SK-N-SH (cell line): Measurements from ENCODE around the gene LAPTM5. TPM values are rescaled to one million over a fixed set of nuclear protein-coding genes. Genes with fewer than 3 reads are reported as not detected.

Source experiments
- CTCF ChIA-PET: fragments of 300-600, 350-600 bp; formaldehyde crosslinking; extraction: SDS; loops from one replicate; lab custom pipeline; 2021; lab: Yijun Ruan, JAX
- POLR2A ChIA-PET: fragments of 350-600 bp; sonication (Branson Sonifier 250); formaldehyde crosslinking; extraction: SDS; loops from one replicate; lab custom pipeline; 2020; ENCODE audit warnings: antibody characterized with exemption, inconsistent platforms; lab: Yijun Ruan, JAX
- DNase-seq: peaks from one replicate; pipeline ENCODE4 v3.0.0; 2012
- H2AFZ ChIP-seq: fragments of 200-600 bp; sonication (generic); 2 replicates; pipeline ENCODE4 v1.8.1; 2016; ENCODE audit warnings: antibody characterized with exemption, mild to moderate bottlenecking, low read depth
- H3F3A ChIP-seq: fragments of 200-600 bp; sonication (generic); replicated peaks from 2 replicates; pipeline ENCODE3; 2016; ENCODE audit warnings: antibody characterized with exemption, mild to moderate bottlenecking; ENCODE audit not compliant: insufficient read depth
- H3K27ac ChIP-seq, 2 experiments: fragments of 200-500 bp in 1 of 2; fragments of 200-600 bp in 1 of 2; sonication (Bioruptor generic) in 1 of 2; sonication (generic), shearing (Covaris generic) in 1 of 2; 2 replicates each; pipeline versions ENCODE4 v1.5.1 to v1.6.1; 2014 to 2016; ENCODE audit warnings: low read depth in 2 of 2, inconsistent platforms in 1 of 2, low read length in 1 of 2, mild to moderate bottlenecking in 1 of 2, mixed read lengths in 1 of 2
- H3K27me3 ChIP-seq: fragments of 200-600 bp; sonication (generic), shearing (Covaris generic); 2 replicates; pipeline ENCODE4 v1.6.1; 2016; ENCODE audit warnings: mixed run types; ENCODE audit not compliant: insufficient read depth
- H3K36me3 ChIP-seq, 2 experiments: fragments of 200-500 bp in 1 of 2; fragments of 200-600 bp in 1 of 2; sonication (Bioruptor generic) in 1 of 2; sonication (generic) in 1 of 2; replicated peaks in 1 of 2; 2 replicates each; pipeline versions ENCODE3 to v1.5.1; 2014 to 2016; ENCODE audit warnings: low read length in 1 of 2, mild to moderate bottlenecking in 1 of 2; ENCODE audit not compliant: insufficient read depth in 2 of 2, control insufficient read depth in 1 of 2
- H3K4me1 ChIP-seq, 2 experiments: fragments of 200-500 bp in 1 of 2; fragments of 200-600 bp in 1 of 2; sonication (Bioruptor generic) in 1 of 2; sonication (generic), shearing (Covaris generic) in 1 of 2; 2 replicates each; pipeline versions ENCODE4 v1.5.1 to v1.6.1; 2014 to 2016; ENCODE audit warnings: low read depth in 1 of 2, low read length in 1 of 2, mixed run types in 1 of 2; ENCODE audit not compliant: insufficient read depth in 2 of 2, control insufficient read depth in 1 of 2
- H3K4me2 ChIP-seq: fragments of 200-600 bp; sonication (generic), shearing (Covaris generic); 2 replicates; pipeline ENCODE4 v1.6.1; 2017; ENCODE audit warnings: mixed run types
- H3K4me3 ChIP-seq, 2 experiments: fragments of 200-500 bp in 1 of 2; fragments of 200-600 bp in 1 of 2; sonication (Bioruptor generic) in 1 of 2; sonication (generic), shearing (Covaris generic) in 1 of 2; 2 replicates each; pipeline versions ENCODE4 v1.5.1 to v1.8.1; 2014 to 2016; ENCODE audit warnings: low read depth in 2 of 2, inconsistent platforms in 1 of 2, low read length in 1 of 2, mild to moderate bottlenecking in 1 of 2, mixed read lengths in 1 of 2, moderate library complexity in 1 of 2
- H3K79me2 ChIP-seq: fragments of 200-600 bp; sonication (generic); 2 replicates; pipeline ENCODE4 v1.8.1; 2017; ENCODE audit warnings: mild to moderate bottlenecking; ENCODE audit not compliant: insufficient read depth
- H3K9ac ChIP-seq: fragments of 200-600 bp; sonication (generic); 2 replicates; pipeline ENCODE4 v1.6.1; 2017; ENCODE audit warnings: mixed run types
- H3K9me2 ChIP-seq: fragments of 200-600 bp; sonication (generic); 2 replicates; pipeline ENCODE4 v1.6.1; 2017; ENCODE audit warnings: mixed run types
- H3K9me3 ChIP-seq: fragments of 200-600 bp; sonication (generic); 2 replicates; pipeline ENCODE4 v1.6.1; 2017; ENCODE audit warnings: mixed run types, mild to moderate bottlenecking, moderate library complexity
- H4K20me1 ChIP-seq: fragments of 200-600 bp; sonication (generic); 2 replicates; pipeline ENCODE4 v1.6.1; 2017; ENCODE audit warnings: mild to moderate bottlenecking, mixed run types; ENCODE audit not compliant: insufficient read depth
- CTCF ChIP-seq: fragments of 200-600 bp; sonication (generic); IDR thresholded peaks from 2 replicates; pipeline ENCODE4 v1.6.1; 2017; ENCODE audit warnings: antibody characterized with exemption, mild to moderate bottlenecking, moderate library complexity
- EP300 ChIP-seq, 2 experiments: IDR thresholded peaks; 2 replicates each; pipeline versions ENCODE4 v1.4.0 to v1.6.1; 2012; ENCODE audit warnings: borderline replicate concordance in 1 of 2, low read depth in 1 of 2, low read length in 1 of 2
- FOSL2 ChIP-seq: IDR thresholded peaks from 2 replicates; pipeline ENCODE4 v1.4.0; 2012; ENCODE audit warnings: low read depth, mild to moderate bottlenecking, moderate library complexity, borderline replicate concordance
- FOXM1 ChIP-seq: IDR thresholded peaks from 2 replicates; pipeline ENCODE4 v1.4.0; 2012; ENCODE audit warnings: low read depth, mild to moderate bottlenecking
- JUND ChIP-seq: IDR thresholded peaks from 2 replicates; pipeline ENCODE4 v1.4.0; 2012
- MEF2A ChIP-seq: IDR thresholded peaks from 2 replicates; pipeline ENCODE4 v1.4.0; 2012; ENCODE audit warnings: low read depth, borderline replicate concordance
- NRF1 ChIP-seq: IDR thresholded peaks from 2 replicates; pipeline ENCODE4 v1.6.1; 2012; ENCODE audit warnings: low read depth, mild to moderate bottlenecking, low read length
- RAD21 ChIP-seq: IDR thresholded peaks from 2 replicates; pipeline ENCODE4 v1.6.1; 2012; ENCODE audit warnings: mild to moderate bottlenecking, low read length
- RCOR1 ChIP-seq: fragments of 150-350 bp; IDR thresholded peaks from 2 replicates; pipeline ENCODE4 v1.6.1; 2017; ENCODE audit warnings: antibody characterized with exemption, low read length
- SMC3 ChIP-seq: IDR thresholded peaks from 2 replicates; pipeline ENCODE4 v1.6.1; 2012; ENCODE audit warnings: low read depth, low read length, improper control_type of control experiment
- TAF1 ChIP-seq: IDR thresholded peaks from 2 replicates; pipeline ENCODE4 v1.6.1; 2012; ENCODE audit warnings: low read depth, mild to moderate bottlenecking, low read length, moderate library complexity, borderline replicate concordance
- TCF12 ChIP-seq: IDR thresholded peaks from 2 replicates; pipeline ENCODE4 v1.4.0; 2012
- TEAD4 ChIP-seq: IDR thresholded peaks from 2 replicates; pipeline ENCODE4 v1.4.0; 2012; ENCODE audit warnings: mild to moderate bottlenecking, borderline replicate concordance; ENCODE audit not compliant: insufficient read depth
- YY1 ChIP-seq: IDR thresholded peaks from 2 replicates; pipeline ENCODE4 v1.4.0; 2012; ENCODE audit warnings: low read depth, mild to moderate bottlenecking
- WGBS: methylation state at CpG from one replicate; pipeline ENCODE4 v1.1.6; 2017; ENCODE audit warnings: low lambda C conversion rate; 5-methylcytosine and 5-hydroxymethylcytosine counted together
- polyA plus RNA-seq, 3 experiments: library from polyadenylated mRNA; depleted of rRNA; stranded (reverse); fragments of >200 nt; gene quantifications; 2 replicates each; pipeline ENCODE4 v1.2.3, GENCODE V29; 2012
- TF ChIP-seq, protein P1 (sequence below): IDR thresholded peaks from 2 replicates; pipeline ENCODE4 v1.4.0; 2012; ENCODE audit warnings: low read depth
- TF ChIP-seq, protein P2 (sequence below): fragments of 150-350 bp; IDR thresholded peaks from 2 replicates; pipeline ENCODE4 v1.6.1; 2016; ENCODE audit warnings: mild to moderate bottlenecking, low read depth, low read length
- TF ChIP-seq, protein P3 (sequence below): IDR thresholded peaks from 2 replicates; pipeline ENCODE4 v1.4.0; 2012; ENCODE audit warnings: low read depth, borderline replicate concordance
- TF ChIP-seq, protein P4 (sequence below): IDR thresholded peaks from 2 replicates; pipeline ENCODE4 v1.4.0; 2012; ENCODE audit warnings: low read depth, borderline replicate concordance

The LAPTM5 gene
- polyA plus RNA-seq, 1 of the 3 experiments (the other 2 are of a cell fraction): 1.1 TPM

DNA sequence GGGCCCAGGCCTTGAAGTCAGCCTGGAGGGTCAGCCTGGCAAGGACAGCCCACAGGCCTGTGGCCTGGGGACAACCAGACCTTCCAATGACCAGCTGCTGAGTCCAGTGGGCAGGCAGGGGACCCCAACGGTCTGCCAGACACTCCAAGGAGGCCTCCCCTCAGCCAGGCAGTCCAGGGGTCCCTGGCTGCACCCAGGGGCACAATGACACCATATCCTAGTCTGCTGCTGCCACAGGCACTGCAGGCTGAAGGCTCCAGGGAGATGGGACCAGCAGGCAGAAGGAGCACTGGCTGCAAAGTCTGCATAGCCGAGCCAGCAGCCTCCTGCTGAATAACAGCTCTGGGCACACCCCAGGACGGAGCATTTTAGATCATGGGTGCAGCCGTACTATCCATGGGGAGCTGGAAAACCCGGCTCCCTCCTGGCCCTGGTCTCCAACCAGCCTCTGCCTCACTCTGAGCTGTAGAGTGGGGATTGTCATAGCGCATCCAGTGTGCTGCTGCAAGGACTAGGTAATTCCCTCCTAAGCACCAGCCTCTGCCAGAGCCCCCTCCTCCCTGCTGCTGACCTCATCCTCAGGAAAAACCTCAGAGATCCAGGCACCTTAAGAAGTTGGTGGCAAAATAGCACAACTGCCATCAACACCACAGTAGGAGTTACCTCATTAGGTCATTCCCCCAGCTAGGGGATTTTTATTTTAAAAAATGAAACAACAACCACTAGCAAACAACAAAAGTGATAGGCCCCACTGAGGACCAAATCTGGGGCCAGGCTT lies 4.8 kb upstream of the LAPTM5 start:
- no peaks in the 10 kb centered on the region for H3K9me3 ChIP-seq
- no peaks in the 10 kb centered on the region for H3K27me3 ChIP-seq
- 0% methylated on average over 1 of the region's 6 CpGs for WGBS
- H3K9ac ChIP-seq: no peak overlapping the region
- H2AFZ ChIP-seq: no peak overlapping the region
- no peaks in the 10 kb centered on the region for H3K36me3 ChIP-seq
- TF ChIP-seq SMC3 (no peak), RCOR1 (no peak), FOXM1 (no peak), YY1 (no peak), RAD21 (no peak), TCF12 (no peak), TEAD4 (no peak), FOSL2 (no peak), CTCF (no peak), TAF1 (no peak), JUND (no peak), NRF1 (no peak), MEF2A (no peak), EP300 (IDR thresholded peaks at IDR 0.05; ENCODE audit: borderline replicate concordance in 1 of 2, low read depth in 1 of 2, low read length in 1 of 2) (no peak)
- TF ChIP-seq, protein P1, sequence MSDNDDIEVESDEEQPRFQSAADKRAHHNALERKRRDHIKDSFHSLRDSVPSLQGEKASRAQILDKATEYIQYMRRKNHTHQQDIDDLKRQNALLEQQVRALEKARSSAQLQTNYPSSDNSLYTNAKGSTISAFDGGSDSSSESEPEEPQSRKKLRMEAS: no peak
- TF ChIP-seq, protein P2, sequence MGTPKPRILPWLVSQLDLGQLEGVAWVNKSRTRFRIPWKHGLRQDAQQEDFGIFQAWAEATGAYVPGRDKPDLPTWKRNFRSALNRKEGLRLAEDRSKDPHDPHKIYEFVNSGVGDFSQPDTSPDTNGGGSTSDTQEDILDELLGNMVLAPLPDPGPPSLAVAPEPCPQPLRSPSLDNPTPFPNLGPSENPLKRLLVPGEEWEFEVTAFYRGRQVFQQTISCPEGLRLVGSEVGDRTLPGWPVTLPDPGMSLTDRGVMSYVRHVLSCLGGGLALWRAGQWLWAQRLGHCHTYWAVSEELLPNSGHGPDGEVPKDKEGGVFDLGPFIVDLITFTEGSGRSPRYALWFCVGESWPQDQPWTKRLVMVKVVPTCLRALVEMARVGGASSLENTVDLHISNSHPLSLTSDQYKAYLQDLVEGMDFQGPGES: no peak
- TF ChIP-seq, protein P3, sequence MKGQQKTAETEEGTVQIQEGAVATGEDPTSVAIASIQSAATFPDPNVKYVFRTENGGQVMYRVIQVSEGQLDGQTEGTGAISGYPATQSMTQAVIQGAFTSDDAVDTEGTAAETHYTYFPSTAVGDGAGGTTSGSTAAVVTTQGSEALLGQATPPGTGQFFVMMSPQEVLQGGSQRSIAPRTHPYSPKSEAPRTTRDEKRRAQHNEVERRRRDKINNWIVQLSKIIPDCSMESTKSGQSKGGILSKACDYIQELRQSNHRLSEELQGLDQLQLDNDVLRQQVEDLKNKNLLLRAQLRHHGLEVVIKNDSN: no peak
- TF ChIP-seq, protein P4, sequence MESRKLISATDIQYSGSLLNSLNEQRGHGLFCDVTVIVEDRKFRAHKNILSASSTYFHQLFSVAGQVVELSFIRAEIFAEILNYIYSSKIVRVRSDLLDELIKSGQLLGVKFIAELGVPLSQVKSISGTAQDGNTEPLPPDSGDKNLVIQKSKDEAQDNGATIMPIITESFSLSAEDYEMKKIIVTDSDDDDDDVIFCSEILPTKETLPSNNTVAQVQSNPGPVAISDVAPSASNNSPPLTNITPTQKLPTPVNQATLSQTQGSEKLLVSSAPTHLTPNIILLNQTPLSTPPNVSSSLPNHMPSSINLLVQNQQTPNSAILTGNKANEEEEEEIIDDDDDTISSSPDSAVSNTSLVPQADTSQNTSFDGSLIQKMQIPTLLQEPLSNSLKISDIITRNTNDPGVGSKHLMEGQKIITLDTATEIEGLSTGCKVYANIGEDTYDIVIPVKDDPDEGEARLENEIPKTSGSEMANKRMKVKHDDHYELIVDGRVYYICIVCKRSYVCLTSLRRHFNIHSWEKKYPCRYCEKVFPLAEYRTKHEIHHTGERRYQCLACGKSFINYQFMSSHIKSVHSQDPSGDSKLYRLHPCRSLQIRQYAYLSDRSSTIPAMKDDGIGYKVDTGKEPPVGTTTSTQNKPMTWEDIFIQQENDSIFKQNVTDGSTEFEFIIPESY: no peak
- TF ChIP-seq, all 33 proteins: peak for 0
- no peaks in the 10 kb centered on the region for H3K79me2 ChIP-seq
- H3K4me1 ChIP-seq: peaks cover 7 to 16% of the 10 kb centered on the region in 2 experiments; a peak in 2 of 4 replicates
- no peak overlapping the region for H3K4me2 ChIP-seq
- no peak overlapping the region for H3K27ac ChIP-seq
- H3K4me3 ChIP-seq: no peak overlapping the region
- no peak for DNase-seq
- no peaks in the 10 kb centered on the region for H4K20me1 ChIP-seq
- CTCF ChIA-PET: interaction anchor here (0.6 to 4.0 kb wide), 8 partner anchors 16 to 43 kb away, joined by 3 to 26 read pairs (median 6); no protein-coding TSS in a partner anchor
- POLR2A ChIA-PET: interaction anchor here (0.6 kb wide), 1 partner anchor 12 kb away, joined by 3 read pairs; no protein-coding TSS in a partner anchor
- no peaks in the 10 kb centered on the region for H3F3A ChIP-seq
- H3K9me2 ChIP-seq: no peaks in the 10 kb centered on the region
